PC-3 (cell line): Measurements from ENCODE around the gene CLCF1. TPM values are rescaled to one million over a fixed set of nuclear protein-coding genes. Genes with fewer than 3 reads are reported as not detected.

Experiments
- ATAC-seq: fragments of 200-7000 bp; cut with Tn5 transposase; 2 replicates; pipeline ENCODE4 v1.9.1; 2020; ENCODE audit warnings: mild to moderate bottlenecking, moderate library complexity
- BruUV-seq: library from RNA; stranded (reverse); fragments of 400-500 nt; replicated peaks from 2 replicates; lab custom pipeline; 2021; lab: Mats Ljungman, UMichigan
- CTCF ChIA-PET: fragments of 300-600 bp; sonication (Branson Sonifier 250); formaldehyde crosslinking; loops from one replicate; lab custom pipeline; 2022; ENCODE audit warnings: antibody characterized with exemption; lab: Charles Lee
- POLR2A ChIA-PET: fragments of 300-600 bp; sonication (Branson Sonifier 250); formaldehyde crosslinking; loops from one replicate; lab custom pipeline; 2022; ENCODE audit warnings: antibody characterized with exemption; ENCODE audit not compliant: unreplicated experiment; lab: Charles Lee
- DNase-seq: peaks from one replicate; pipeline ENCODE4 v3.0.0-alpha.2; 2015
- H2AFZ ChIP-seq: fragments of 300-600 bp; sonication (generic); 2 replicates; pipeline ENCODE4 v1.6.0; 2016; ENCODE audit warnings: antibody characterized with exemption, low read length
- H3F3A ChIP-seq: fragments of 300-600 bp; sonication (generic); one replicate; pipeline ENCODE4 v1.6.0; 2017; ENCODE audit warnings: antibody characterized with exemption, low read length, control low read depth, mild to moderate bottlenecking; ENCODE audit not compliant: unreplicated experiment
- H3K27ac ChIP-seq: fragments of 300-600 bp; sonication (generic); 2 replicates; pipeline ENCODE4 v1.5.1; 2016; ENCODE audit warnings: mild to moderate bottlenecking, low read length
- H3K27me3 ChIP-seq: fragments of 300-600 bp; sonication (generic); 2 replicates; pipeline ENCODE4 v1.6.1; 2016; ENCODE audit warnings: low read length, mixed read lengths
- H3K36me3 ChIP-seq: fragments of 300-600 bp; sonication (generic); 2 replicates; pipeline ENCODE4 v1.6.1; 2016; ENCODE audit warnings: low read depth, mixed run types, low read length, mixed read lengths
- H3K4me1 ChIP-seq: fragments of 300-600 bp; sonication (generic); 2 replicates; pipeline ENCODE4 v1.5.1; 2016; ENCODE audit warnings: low read length; ENCODE audit not compliant: insufficient read depth
- H3K4me2 ChIP-seq: fragments of 300-600 bp; sonication (generic); 2 replicates; pipeline ENCODE4 v1.6.0; 2016; ENCODE audit warnings: low read length
- H3K4me3 ChIP-seq: fragments of 300-600 bp; sonication (generic); 2 replicates; pipeline ENCODE4 v1.5.1; 2016; ENCODE audit warnings: mild to moderate bottlenecking, low read length, mixed read lengths
- H3K79me2 ChIP-seq: fragments of 300-600 bp; sonication (generic); 2 replicates; pipeline ENCODE4 v1.6.1; 2017; ENCODE audit warnings: low read length, mixed read lengths
- H3K9ac ChIP-seq: fragments of 300-600 bp; sonication (generic); 2 replicates; pipeline ENCODE4 v1.6.0; 2016; ENCODE audit warnings: mild to moderate bottlenecking, low read length
- H3K9me2 ChIP-seq: fragments of 300-600 bp; sonication (generic); replicated peaks from 2 replicates; pipeline ENCODE4 v1.6.1; 2016; ENCODE audit warnings: mixed run types, low read length, mixed read lengths
- H3K9me3 ChIP-seq: fragments of 300-600 bp; sonication (generic); 2 replicates; pipeline ENCODE4 v1.6.1; 2016; ENCODE audit warnings: low read length, mixed read lengths
- H4K20me1 ChIP-seq: fragments of 300-600 bp; sonication (generic); 2 replicates; pipeline ENCODE4 v1.6.1; 2016; ENCODE audit warnings: low read length, mixed read lengths
- CTCF ChIP-seq: fragments of 300-600 bp; sonication (generic); conservative IDR thresholded peaks from 2 replicates; pipeline ENCODE4 v1.5.1; 2017; ENCODE audit warnings: antibody characterized with exemption, low read depth, mild to moderate bottlenecking, low read length
- EZH2 ChIP-seq: fragments of 300-600 bp; sonication (generic); IDR thresholded peaks from one replicate; pipeline ENCODE4 v1.6.1; 2017; ENCODE audit warnings: antibody characterized with exemption, mild to moderate bottlenecking, low read length; ENCODE audit not compliant: unreplicated experiment
- EZH2phosphoT487 ChIP-seq: fragments of 300-600 bp; sonication (generic); IDR thresholded peaks from 2 replicates; pipeline ENCODE4 v1.6.1; 2018; ENCODE audit warnings: mild to moderate bottlenecking, antibody characterized with exemption, low read length, borderline replicate concordance
- intact Hi-C: fragments of 100-400 bp; cut with micrococcal nuclease; formaldehyde crosslinking; loops from 2 replicates; pipeline ENCODE4 v1.9.0; 2023
- total RNA-seq: library from RNA; depleted of rRNA; stranded (reverse); fragments of >200 nt; gene quantifications from 2 replicates; pipeline ENCODE4 v1.2.3, GENCODE V29; 2014

Gene CLCF1
- total RNA-seq, 1 experiment from 2014 or later: 48.3 TPM

- intact Hi-C loops: loop anchor here (1.0 kb wide), 2 partner anchors 7 to 21 kb away; no protein-coding TSS in a partner anchor
- POLR2A ChIA-PET: interaction anchor here (0.5 to 2.3 kb wide), 9 partner anchors 20 to 234 kb away, joined by 3 to 32 read pairs (median 4); partner anchors contain the start of genes CLCF1 and KDM2A
These were observed 19.9 kb downstream of the CLCF1 start, which contains the start of gene POLD4 for GRCh38 chr11:67353317-67354074. TSS of gene POLD4 (minus strand) at chr11:67353546. CDS start at chr11:67353399, 147 bp downstream.

DNA sequence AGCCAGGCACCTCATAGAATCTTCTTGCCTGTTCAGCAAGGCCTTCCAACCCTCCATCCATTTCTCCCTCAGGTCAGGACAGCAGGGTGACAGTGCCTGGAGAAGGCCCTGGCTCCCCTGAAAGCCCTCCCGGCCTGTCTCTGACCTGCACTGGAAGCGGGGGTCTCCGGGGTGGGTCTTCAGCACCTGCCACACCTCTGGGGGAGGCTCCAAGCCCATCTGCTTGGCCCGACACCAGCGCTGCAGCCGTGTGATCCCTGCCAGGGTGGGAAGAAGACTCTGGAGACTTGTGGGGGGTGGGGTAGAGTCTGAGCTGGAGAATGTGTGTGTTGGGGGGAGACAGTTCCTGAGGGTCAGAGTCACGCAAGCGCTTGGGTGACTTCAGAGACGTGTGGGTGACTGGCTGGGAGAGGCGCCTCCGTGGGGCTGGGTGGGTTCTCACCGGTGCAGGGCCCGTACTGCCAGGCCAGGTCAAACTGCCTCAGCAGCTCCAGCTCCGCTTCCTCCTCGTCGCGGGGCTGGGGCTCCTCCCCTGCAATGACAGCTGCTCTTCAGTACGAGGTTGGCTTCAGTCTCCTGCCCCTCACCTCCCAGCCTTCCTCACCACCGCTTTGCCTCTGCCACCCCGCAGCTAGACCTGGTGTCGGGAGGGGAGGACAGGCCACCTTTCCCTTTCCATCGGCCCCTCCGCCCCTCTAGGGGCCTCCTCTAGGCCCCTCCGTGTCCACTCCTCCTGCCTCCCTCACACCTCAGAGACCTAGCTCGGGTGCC lies 20.7 kb downstream of the CLCF1 start:
- no peak for TF ChIP-seq EZH2phosphoT487
- no peak for TF ChIP-seq EZH2
- TF ChIP-seq CTCF: no peak

More at GRCh38 chr11:67353317-67354074, 19.9 kb downstream of the CLCF1 start, which contains the start of gene POLD4:
- peak; percentile 98 for DNase-seq
- Histone ChIP-seq H4K20me1 (no peaks in the 10 kb centered on the region), H3F3A (peaks cover 17% of the 10 kb centered on the region), H3K27me3 (no peaks in the 10 kb centered on the region), H3K79me2 (peaks cover 14% of the 10 kb centered on the region), H3K4me3 (peak within 1 kb of the TSS; percentile 77), H3K9me2 (no peaks in the 10 kb centered on the region), H3K4me2 (peak within 1 kb of the TSS; percentile 92), H3K36me3 (no peaks in the 10 kb centered on the region), H3K4me1 (peaks cover 63% of the 10 kb centered on the region), H3K9me3 (no peaks in the 10 kb centered on the region), H2AFZ (peak within 1 kb of the TSS; percentile 69), H3K27ac (peak within 1 kb of the TSS; percentile 93), H3K9ac (peak within 1 kb of the TSS; percentile 87)
- CTCF ChIA-PET: interaction anchor here (0.5 to 4.1 kb wide), 8 partner anchors 8 to 48 kb away, joined by 3 to 46 read pairs (median 6); partner anchors contain the start of genes CLCF1 and PPP1CA
- no TSS peak for BruUV-seq
- ATAC-seq: peak; percentile 54
- no peak for TF ChIP-seq CTCF
- TF ChIP-seq EZH2phosphoT487: no peak
- no peak for TF ChIP-seq EZH2

More for the DNA sequence above, 20.7 kb downstream of the CLCF1 start:
- H3K4me1 ChIP-seq: peaks cover 63% of the 10 kb centered on the region
- peak overlapping the region; percentile 92 for H3K4me2 ChIP-seq
- DNase-seq (peak; percentile 54), ATAC-seq (peak; percentile 5)
- no peaks in the 10 kb centered on the region for H4K20me1 ChIP-seq
- CTCF ChIA-PET: interaction anchor here (0.5 to 4.1 kb wide), 6 partner anchors 19 to 49 kb away, joined by 3 to 46 read pairs (median 4); partner anchors contain the start of gene PPP1CA
- H3K27me3 ChIP-seq: no peaks in the 10 kb centered on the region
- POLR2A ChIA-PET: interaction anchor here (0.5 to 2.3 kb wide), 9 partner anchors 21 to 234 kb away, joined by 3 to 32 read pairs (median 4); partner anchors contain the start of genes CLCF1 and KDM2A
- H3K9ac ChIP-seq: peak overlapping the region; percentile 87
- no peaks in the 10 kb centered on the region for H3K9me3 ChIP-seq
- intact Hi-C loops: loop anchor here (1.0 kb wide), 1 partner anchor 22 kb away; no protein-coding TSS in a partner anchor
- H3K36me3 ChIP-seq: no peaks in the 10 kb centered on the region
- TSS peak; percentile 85 for BruUV-seq
- peak overlapping the region; percentile 69 for H2AFZ ChIP-seq
- H3F3A ChIP-seq: peaks cover 17% of the 10 kb centered on the region
- H3K79me2 ChIP-seq: peaks cover 14% of the 10 kb centered on the region
- peak overlapping the region; percentile 93 for H3K27ac ChIP-seq
- no peaks in the 10 kb centered on the region for H3K9me2 ChIP-seq
- H3K4me3 ChIP-seq: peak overlapping the region; percentile 77
